HG03066 (cell line): ENCODE measurements around the gene ZCCHC14.

Experiments
- ATAC-seq: cut with Tn5 transposase; IDR thresholded peaks from one replicate; pipeline ENCODE4 v1.9.1; 2021; ENCODE audit warnings: low read depth; ENCODE audit not compliant: unreplicated experiment

The ZCCHC14 gene

DNA sequence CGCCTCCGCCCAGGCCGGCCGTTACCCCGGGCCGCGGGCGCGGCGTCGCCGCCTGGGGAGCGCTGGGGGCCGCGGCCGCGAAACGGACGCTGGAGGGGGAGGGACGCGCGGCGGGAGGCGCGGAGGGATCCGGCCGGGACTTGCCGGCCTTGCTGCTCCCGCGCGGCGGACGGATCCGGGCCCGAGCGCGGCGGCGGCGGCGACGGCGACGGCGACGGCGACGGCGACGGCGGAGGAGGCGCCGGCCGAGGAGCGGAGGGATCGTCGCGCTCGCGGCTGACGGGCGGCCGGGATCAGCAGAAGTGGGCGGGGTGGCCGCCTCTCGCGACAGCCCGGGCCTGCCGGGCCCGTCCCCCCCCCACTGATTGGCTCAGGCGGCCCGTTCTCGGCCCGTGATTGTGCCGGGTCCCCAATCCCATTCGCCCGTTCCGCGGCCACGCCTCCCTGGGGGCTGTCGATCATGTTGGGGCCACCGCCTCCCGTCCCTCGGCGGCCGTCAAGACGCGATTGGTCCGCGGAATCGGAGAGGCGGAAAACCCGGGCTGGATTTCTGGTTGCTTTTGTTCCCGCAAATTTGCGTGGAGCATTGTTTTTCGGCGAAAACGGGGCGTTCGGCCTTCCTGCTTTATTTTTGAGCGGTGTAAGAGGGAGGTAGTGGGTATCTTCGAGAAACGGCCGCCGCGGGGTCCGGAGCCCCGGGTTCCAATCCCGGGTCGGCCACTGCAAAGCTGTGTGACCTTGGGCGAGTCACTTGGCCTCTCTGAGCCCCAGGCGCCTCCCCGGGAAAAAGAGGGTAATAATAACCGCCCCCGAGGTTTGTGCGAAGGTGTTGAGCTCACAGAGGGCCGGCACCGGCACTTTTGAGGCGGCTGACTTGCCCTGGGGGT, at the start of gene ZCCHC14:
Gene ZCCHC14 (minus strand): TSS at position 304 of the 887 bp plus-strand sequence. CDS start 786 bp downstream, outside the sequence.
- peak; percentile 90 for ATAC-seq

DNA sequence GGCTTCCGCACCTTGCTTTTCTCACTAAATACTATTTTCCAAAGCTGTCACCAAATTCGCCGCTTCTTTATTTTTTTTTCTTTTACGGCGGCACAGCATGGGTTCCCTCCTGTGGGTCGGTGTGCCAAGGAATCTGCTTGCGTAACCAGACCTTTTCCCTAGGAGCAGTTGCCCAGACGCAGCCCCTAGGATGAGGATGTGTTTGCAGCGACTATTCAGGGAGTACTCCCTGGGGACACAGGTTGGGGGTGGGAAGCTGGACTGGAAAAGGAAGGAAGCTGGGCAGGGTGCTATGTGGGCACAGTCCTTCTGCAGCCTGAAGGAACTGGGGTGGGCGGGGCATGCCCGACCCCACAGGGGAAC, 49.0 kb upstream of the ZCCHC14 start:
- ATAC-seq: no peak

DNA sequence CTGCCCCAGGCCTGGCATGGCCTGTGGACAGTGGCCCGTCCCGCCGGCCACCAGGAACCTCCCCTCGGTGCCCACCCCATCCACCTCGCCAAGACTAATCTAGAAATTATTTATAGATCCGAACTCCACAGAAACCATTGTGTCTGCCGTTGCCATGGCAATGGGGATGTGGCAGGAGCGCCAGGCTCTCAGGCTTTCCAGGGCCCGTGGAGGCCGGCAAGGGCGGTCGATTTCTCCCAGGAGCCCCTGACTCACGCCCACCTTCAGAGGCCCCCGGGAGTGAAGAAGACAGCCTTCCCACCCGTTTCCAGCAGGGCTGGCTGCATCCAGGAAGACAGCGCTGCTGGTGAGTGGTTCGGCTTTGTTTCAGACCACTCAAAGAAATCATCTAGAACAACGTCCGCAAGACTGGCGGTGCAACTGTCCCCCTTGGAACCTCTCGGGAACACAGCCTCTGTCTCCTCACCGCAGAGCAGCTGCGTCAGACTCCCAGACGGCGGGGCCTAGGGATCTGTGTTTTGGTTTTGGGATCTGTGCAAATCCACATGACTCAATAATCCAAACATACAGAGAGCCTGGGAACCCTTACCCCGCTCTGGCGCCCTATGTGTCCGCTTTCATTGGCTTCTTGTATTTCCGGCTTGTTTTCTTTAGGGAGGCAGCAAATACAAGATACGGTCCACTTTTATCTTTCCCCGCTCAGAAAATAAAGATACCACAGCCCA, 48.5 kb upstream of the ZCCHC14 start:
- no peak for ATAC-seq

DNA sequence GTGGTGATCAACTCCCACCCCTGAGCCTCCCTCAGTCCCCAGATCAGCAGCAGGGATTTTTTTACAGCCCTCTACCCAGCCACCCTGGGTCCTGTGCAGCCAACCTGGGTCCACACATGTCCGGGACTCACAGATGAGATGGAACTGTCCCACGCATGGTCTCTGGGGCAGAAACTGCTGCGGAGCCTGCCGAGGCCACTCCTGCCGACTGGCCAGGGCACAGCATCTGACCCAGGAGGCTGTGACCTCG, 48.0 kb upstream of the ZCCHC14 start:
- ATAC-seq: no peak

DNA sequence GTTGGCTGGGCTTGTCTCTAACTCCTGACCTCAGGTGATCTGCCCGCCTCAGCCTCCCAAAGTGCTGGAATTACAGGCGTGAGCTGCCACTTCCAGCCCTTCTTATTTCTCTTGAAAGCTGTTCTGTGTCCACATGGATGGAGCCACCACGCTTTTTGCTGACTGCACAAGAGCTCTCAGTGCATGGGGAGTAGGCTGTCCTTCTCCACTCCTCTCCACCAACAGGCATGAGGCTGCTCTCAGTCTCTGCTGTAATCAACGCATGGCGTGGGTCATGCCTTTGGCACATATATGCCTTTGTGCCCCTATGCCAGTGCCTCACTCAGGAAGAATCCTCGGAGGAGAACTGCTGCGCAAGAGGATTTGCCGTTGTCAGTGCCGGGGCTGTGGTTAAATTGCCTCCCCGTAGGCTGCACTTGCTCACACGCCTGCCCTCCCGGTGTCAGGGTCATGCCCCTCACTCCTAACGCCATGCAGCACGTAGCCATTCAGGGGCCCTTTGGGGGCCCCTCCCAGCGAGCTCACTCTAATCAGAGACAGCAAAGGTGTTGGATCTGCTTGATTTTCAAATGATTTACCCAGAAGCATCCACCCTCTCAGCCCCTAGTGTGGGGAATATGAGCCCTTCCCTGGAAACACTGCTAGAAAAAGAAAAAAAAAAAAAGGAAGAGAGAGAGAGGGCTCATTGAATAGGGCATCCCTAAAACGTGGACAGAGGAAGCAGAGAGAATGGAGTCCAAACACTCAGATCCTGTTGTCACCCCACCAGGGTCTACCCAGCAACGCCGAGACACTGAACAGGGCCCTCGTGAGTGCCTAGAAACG, 47.5 kb upstream of the ZCCHC14 start:
- no peak for ATAC-seq

DNA sequence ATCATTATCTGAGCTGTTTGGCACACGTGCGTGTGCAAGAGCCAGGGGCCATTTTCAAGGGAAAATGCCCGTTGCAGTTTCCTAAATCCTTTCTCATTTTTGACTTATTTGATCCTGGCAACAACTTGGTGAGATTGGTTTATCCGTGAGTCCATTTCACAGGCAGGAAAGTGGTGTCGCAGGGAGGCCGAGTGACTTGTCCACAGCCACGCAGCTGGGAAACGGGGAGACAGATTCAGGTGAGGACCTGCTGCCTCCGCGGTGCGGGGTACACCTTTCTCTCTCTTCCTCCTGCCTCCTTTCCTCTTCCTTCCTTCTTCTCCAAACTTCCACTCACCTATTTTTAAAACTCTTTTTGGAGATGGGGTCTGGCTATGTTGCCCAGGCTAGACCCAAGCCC, 46.3 kb upstream of the ZCCHC14 start:
- no peak for ATAC-seq

DNA sequence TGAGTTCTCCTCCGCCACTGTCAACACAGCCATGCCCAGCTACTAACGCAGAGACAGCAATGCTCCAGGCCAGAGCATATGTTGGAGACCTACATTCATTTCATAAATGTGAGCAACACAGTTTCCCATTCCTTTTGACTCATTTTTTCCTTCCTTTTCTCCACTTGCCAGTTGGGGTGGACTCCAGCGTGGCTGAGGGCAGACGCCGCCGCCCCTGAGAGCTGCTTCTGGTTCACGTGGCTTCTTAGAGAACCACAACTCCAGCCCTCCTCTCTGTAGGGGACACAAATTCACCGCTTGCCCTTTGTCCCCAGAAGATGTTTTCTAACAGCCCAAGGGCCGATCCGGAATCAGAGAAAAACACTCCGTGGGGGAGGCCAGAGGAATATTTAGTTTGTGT, 45.8 kb upstream of the ZCCHC14 start:
- no peak for ATAC-seq

DNA sequence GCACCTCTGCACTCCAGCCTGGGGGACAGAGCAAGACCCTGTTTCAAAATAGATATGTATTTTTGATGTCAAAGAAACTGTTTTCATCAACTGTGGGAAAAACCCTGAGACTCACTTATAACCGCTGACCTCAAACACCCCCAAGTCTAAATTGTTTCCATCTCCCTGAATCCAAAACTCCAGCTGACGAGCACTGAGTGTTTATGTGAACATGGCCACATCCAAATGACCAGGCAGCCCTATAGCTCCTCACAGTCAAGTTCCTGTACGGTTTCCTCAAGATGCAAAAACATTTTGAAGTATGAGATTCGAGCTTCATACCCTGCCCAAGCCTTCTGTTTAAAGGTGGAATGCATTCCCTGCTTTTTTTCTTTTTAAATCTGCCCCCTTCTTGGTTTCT, 45.3 kb upstream of the ZCCHC14 start:
- no peak for ATAC-seq

DNA sequence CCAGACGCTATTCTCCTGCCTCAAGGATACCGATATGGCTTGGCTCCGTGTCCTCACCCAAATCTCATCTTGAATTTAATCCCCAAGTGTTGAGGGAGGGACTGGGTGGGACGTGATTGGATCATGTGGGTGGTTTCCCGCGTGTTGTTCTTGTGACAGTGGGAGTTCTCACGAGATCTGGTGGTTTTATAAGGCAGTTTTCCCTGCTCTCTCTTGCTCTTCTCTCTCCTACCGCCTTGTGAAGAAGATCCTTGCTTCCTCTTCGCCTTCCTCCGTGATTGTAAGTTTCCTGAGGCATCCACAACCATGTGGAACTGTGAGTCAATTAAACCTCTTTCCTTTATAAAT, 43.9 kb upstream of the ZCCHC14 start:
- ATAC-seq: no peak

DNA sequence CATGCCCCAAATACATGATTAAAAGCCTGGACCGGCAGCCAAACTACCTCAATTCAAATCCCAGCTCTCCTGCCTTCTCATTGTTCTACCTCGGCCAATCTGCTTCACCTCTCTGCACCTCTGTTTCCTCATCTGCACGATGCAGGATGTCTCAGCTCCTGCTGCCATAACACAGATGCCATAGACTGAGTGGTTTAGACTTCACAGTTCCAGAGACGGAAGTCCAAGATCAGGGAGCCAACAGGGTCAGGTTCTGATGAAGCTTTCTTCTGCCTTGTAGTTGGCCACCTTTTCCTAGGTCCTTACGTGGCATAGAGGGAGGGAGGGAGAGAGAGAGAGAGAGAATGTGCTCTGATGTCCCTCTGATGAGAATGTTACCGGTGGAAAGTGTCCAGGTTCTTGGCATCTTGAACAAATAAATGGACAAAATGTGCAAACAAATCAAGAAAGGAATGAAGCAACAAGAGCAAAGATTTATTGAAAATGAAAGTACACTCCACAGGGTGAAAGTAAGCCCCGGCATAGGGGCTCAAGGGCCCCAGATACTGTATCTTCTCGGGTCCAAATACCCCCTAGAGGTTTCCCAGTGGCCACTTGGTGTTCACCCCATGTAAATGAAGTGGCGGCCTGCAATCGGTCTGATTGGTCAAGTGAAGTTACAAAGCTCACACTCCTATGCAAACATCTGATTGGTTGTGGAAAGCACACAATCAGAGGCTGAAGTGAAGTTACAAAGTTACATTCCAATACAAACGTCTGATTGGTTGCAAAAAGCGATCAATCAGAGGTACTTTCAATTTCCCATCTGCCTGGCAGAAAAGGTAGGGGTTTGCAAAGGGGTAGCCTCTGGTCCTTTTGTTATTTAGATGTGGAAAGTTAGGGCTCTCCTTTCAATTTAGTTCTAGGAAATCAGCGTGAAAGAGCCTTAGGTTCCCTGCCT, 43.3 kb upstream of the ZCCHC14 start:
- ATAC-seq: no peak

DNA sequence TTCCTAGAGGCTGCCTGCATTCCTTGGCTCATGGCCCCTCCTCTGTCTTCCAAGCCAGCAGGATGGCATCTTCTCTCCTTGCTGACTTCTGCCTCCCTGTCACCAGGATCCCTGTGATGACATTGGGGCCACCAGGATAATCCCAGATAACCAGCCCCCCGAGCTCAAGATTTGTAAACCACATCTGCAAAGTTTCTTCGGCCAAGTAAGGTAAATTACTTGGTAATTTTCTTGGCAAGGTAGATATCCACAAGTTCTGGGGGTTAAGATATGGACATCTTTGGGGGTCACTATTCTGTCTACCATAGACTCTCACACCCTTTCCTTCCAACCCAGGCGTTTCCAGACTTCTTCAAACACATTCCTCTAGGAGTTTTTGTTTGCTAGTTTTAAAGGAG, 42.6 kb upstream of the ZCCHC14 start:
- ATAC-seq: no peak

DNA sequence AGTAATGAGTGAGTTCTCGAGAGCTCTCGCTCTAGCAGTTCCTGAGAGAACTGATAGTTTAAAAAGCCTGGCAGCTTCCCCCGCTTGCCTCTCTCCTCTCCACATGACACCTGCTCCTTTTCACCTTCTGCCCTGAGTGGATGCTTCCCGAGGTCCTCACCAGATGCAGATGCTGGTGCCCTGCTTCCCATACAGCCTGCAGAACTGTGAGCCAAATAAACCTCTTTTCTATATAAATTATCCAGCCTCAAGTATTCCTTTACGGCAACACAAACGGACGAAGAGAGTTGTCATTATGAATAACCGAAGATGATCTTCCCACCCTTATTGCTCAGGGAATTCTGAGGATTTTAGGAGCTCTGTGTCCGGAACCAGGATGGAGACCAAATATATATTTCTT, 41.9 kb upstream of the ZCCHC14 start:
- ATAC-seq: no peak

DNA sequence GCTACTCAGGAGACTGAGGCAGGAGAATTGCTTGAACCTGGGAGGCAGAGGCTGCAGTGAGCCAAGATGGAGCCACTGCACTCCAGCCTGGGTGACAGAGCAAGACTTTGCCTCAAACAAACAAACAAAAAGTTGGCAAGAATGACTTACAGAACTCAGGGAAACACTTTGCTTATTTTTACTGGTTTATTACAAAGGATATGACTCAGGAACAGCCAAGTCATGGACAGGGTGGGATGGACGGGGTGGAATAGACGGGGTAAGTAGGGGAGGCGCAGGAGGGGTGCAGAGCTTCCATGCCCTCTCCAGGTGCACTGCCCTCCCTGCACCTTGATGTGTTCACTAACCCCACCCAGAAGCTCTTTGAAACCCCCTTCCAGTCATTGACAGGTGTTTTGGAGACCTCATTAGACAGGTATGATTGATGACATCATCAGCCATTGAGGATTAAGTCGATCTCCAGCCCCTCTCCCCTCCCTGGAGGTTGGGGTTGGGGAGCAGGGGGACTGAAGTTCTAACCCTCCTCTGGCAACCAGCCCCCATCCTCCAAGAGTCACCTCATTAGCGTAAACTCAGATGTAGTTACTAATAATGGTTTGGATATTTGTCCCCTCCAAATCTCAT, 41.3 kb upstream of the ZCCHC14 start:
- ATAC-seq: no peak

DNA sequence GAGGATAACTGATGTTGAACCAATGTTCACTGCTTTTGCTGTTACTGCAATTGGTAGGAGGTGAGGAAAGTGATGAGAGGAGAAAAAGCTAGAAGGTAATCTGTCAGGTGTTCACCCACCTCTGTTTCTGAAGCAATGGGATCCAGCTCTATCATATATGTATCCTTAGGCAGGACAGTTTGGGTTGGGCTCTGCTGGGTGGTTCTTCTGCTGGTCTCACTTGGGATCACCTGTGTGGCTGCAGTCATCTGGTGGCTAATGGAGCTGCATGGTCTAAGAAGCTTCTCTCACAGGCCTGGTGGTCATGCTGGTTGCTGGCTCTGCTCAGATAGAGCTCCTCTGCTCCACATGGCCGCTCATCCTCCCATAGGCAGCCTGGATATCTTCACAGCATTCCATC, 40.2 kb upstream of the ZCCHC14 start:
- no peak for ATAC-seq

DNA sequence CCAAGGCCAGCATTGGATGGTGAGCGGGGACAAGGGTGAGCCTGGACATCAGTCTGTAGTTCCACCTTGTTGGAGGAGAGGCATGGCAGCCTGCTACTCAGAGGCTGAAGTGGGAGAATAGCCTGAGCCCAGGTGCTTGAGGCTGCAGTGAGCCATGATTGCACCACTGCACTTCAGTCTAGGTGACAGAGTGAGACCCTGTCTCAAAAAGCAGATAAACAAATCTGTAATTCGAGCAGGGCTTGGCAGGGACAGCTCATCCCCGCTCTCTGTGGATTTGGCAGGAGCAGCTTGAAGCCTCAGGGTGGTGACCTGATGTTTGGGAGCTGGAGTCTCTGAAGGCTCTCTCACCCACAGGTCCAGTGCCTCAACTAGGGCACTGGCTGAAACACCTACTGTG, 38.6 kb upstream of the ZCCHC14 start:
- ATAC-seq: no peak

DNA sequence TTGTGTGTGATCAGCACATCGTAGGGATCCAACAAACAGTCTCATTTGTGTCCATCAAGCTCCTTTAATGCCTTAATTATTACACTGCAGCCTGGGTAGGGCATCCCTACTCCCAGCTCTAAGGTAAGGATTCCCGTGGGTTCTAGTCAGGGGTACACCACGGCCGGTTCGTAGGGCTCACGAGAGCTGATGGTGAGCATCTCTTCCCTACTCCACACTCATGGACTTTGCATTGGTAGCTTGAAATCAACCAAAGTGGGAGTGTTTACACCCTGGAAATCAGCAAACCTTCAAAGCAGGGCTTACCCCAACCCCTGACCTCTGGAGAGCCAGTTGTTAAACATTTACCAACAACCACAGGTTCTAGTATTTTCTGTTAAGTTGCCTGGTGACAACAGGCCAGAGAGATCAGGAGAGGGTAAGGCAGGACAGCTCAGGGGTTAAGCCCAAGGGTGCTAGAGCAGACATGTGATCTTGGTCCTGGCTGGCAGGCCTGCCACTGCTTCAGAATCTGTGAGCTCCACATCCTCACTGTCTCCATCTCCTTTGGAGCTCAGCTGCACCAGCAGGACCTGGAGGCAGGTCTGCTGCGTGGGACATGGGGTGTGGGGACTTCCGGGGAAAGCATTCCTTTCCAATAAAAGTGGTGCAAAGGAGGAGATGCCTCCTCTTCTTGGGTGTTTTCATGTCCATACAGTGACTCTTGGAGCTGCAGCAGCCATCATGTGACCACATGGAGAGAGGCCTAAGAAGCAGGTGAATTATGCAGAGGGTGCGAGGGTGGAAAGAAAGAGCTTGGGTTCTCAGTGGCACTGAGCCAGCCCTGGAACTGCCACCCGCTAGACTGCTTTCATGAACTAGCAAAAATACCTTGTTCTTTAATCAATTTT, 36.1 kb upstream of the ZCCHC14 start:
- no peak for ATAC-seq

DNA sequence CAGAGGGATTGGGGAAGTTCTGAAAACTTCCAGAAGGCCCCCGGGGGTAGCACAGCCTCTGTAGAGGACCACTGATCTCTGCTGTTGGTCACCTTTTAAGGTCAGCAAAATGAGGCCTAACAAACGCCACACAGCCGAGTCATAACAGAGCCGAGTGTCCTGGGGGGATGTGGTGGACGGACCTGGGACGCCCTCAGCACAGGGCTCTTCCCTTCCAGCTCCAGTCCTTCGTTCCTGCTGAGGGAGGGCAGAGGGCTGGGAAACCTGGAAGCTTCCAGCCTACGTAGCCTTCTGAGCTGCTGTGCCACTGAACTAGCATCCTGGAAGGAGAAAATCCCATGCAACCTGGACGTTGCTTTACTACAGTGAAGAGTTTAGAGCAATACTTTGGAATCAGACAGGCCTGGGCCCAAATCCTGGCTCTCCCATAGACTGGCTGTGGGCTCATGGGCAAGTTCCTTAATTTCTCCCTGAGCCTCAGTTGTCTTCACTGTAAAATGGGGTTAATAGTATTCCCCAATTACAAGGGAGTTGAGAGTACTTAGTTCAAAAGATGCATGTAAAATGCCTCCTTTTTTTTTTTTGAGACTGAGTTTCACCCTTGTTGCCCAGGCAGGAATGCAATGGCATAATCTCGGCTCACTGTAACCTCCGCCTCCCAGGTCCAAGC, 34.4 kb upstream of the ZCCHC14 start:
- ATAC-seq: no peak

DNA sequence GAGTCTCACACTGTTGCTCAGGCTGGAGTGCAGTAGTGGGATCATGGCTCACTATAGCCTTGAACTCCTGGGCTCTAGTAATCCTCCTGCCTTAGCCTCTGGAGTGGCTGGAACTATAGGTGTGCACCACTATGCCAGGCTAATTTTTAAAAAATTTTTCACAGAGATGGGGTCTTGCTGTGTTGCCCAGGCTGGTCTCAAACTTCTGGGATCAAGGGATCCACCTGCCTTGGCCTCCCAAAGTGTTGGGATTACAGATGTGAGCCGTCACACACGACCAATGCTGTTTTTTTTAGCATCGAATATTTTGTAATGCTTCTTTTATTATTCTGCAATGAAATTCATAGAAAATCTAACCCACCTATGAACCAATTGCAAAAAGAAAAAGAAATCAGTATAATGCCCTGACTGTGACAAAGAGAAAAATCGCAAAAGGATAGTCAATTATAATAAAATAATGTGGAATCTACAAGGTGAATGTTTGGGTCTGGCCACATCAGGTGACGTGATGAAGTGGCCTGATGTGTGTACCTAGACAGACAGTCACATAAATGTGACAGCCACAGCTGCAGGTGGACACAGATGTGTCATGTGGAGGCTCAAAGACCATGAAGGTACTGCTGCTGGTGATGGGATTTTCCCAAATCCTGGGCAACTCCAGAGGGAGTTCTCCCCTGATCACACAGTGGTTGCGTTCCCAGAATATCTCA, 33.6 kb upstream of the ZCCHC14 start:
- no peak for ATAC-seq
